Fibroblast of gingiva (primary cell): ENCODE data around the gene HLA-B.

Source experiments
- DNase-seq: peaks from one replicate; pipeline ENCODE4 v3.0.0-alpha.2; 2011; ENCODE audit warnings: low read depth

Gene HLA-B

GRCh38 chr6:31305703-31306219, 51.2 kb downstream of the HLA-B start:
- DNase-seq = no peak

GRCh38 chr6:31304683-31305082, 52.3 kb downstream of the HLA-B start:
- DNase-seq = no peak
